ENCODE measurements around the gene BTBD8. TPM values are rescaled to one million over a fixed set of nuclear protein-coding genes. Genes with fewer than 3 reads are reported as not detected.
"Not testable (repeated sequence)": the region's sequence is repeated elsewhere in the genome, so short reads cannot be mapped to it uniquely, and the experiment has no call there.

BTBD8 gene
- 1 to 10 TPM; 1.4 to 3.9 (median 2.2) TPM for polyA plus RNA-seq (ENCODE audit: insufficient read length in 10 of 10)
- long read RNA-seq, donor 1: 0 reads
- long read RNA-seq, donor 2: 0 reads
- long read RNA-seq, donor 3: 0 reads
- long read RNA-seq, donor 4: 0 reads
- long read RNA-seq, donor 5: 0 reads
- long read RNA-seq, donor 6: 0 reads
- long read RNA-seq, donor 7: 0 reads
- long read RNA-seq, donor 8: 0 reads
- long read RNA-seq, donor 9: 0 reads

DNA sequence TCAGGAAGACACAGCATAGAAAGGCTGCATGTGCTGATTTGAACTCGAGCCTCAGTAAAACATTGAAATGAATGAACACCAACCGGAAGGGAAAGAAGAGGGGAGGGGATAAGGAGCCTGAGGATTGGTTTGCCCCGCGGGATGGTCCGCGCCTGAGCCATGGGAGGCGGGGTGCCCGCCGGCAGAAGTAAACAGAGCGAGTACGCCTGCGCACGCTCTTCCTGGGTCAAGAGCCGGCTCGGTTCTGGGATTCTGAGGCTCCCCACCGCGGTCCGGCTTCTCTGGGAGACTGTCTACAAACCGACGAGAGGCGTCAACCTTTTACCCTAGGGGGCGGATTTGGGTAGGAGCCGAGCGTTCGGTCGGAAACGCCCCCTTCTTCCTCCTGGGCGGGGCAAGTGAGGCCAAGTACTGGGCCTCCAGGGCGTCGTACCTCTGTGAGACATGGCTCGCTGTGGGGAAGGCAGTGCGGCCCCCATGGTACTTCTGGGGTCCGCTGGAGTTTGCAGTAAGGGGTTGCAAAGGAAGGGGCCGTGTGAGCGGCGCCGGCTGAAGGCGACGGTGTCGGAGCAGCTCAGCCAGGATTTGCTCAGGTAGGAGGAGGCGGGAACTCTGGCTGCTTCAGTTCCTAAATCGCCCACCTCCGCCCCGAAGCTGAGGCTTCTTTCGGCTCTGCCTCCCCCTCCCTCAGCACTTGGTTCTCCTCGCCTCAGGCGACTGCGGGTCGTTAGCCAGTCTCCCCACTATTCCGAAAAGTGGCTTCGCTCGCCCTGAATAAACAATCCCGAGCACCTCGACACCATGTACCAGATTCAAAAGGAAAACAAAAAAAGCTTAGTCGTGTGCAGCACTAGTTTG, at the start of gene BTBD8:
TSS of gene BTBD8 (plus strand) at position 218 of the 858 bp plus-strand sequence. CDS start at position 445, 227 bp downstream.
- DNase-seq: peak; percentile 54 to 89 (median 68)

DNA sequence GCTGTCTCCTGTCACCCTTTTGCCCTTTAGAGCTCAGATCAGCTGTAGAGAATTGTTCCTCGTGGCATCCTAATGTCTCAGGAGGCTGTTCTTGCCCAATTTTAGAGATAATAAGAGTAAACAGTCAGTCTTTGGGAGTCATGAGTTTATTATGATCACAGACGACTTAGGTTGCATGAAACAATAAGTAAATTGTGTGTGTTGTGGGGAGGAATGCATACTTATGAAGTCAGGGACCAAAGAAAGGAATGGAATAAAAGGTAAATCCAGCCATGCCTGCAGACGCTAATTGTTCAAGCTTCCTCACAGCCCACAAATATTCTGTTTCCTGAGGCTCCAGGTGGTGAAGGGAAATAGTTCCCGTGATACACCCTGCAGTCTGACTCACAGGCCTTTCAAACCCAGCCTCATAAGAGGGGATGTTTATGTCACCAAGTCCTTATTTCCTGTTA, 49.5 kb upstream of the BTBD8 start:
- DNase-seq: peak in 1 of 3 donors; percentile 7

DNA sequence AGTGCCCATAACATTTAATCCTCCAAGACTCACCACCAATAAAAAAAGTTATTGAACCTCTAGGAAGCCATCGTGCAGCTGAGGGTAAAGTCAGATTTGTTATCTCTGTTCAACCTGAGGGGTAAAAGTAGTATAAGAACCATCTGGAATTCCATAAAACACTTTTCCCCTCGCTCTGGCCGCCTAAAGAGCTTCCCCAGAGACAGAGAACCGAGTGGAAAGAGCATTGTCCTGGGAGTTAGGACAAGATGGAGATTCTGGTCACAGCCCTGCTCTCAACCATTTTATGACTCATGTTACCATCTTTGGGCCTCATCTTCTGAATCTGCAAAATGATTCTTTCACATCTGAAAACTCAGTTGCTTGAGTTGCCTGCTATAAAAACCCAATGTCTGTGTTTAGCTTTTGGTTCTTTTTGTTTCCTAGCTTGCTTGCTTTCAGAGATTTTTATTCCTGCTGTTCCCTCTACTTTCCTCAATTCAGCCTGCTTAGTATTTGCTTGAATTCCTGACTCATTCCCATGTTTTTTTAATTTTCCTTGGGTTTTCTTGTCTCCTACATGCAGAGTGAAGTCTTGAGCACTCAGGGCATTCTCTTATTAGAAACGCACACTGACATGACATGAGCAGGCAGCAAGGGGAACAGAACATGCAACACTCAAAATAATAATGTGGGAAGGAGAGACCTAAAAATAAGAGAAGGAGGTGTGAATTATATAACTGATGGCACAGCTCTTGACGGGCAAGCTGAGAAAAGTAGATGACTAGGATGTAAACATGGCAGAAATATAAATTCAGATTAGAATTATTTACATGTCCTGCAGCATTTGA, 48.6 kb upstream of the BTBD8 start:
- DNase-seq: no peak

DNA sequence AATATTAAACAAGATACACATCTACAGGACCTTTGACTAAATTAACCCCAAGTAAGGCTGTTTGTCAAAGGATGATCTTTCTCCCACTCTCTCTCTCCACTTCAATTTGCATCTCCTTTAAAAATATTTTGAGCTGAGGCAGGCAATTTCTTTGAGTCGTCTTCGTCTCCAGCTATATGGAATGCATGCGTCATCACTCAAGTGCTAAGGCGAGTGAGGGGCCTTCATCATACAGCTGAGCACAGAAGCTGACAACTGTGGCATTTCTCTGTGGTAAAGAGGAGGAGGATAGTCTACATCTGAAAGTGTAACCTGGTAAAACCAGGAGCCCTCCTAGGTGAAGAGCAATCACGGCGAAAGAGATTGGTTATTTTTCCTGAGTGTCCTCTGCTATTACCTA, 42.7 kb upstream of the BTBD8 start:
- peak in 1 of 3 donors; percentile 19 for DNase-seq

DNA sequence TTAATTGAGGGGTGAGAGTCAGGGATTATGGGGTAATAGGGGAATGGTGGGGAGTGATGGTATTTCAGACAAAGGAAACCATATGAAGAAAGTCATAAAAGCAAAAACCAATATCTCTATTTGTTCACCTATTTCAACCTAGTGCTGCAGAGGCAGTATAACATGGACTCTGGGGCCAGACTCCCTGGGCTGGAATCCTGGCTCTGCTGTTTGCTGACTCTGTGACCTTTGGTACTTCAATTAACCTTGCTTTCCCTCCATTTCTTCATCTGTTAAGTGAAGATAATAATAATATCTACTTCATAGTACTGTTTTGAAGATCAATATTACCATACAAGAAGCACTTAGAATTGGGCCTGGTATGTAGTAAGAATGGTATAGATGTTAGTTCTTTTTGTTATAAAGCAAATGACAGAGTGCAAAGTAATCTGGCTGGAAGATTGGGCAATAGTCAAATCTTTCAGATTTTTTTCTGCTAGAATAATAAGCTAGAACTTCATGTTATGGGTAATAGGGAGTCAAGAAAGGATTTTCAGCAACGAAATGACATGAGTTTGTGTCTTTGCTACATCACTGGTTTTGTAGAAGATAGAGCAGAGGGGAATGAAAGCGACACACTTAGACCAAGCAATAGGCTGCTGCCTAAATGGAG, 41.3 kb upstream of the BTBD8 start:
- DNase-seq: no peak

DNA sequence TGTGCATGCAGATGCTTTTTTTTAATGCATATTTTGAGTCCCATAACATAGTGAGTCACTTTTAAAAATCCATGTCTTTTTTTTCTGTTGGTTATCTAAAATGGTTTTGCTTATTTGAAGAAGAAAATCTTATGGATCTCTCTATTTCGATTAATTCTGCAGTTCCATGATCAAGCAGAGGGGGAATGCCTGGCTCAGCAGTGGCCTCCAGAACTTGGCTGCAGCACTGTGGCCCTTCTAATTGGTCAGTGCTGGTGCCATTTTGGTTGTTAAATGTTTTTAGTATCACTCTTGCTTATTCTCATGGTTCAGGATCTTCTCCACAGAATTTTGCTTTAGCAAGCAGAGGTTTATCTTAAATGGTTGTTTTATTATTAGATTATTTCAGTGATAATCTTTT, 39.2 kb upstream of the BTBD8 start:
- DNase-seq: no peak

GRCh38 chr1:92043621-92044020, 36.5 kb upstream of the BTBD8 start:
- no peak for DNase-seq

GRCh38 chr1:92045766-92046495, 34.2 kb upstream of the BTBD8 start:
- no peak for DNase-seq

- no peak for DNase-seq
Observed at GRCh38 chr1:92051948-92052347, 28.2 kb upstream of the BTBD8 start.

DNA sequence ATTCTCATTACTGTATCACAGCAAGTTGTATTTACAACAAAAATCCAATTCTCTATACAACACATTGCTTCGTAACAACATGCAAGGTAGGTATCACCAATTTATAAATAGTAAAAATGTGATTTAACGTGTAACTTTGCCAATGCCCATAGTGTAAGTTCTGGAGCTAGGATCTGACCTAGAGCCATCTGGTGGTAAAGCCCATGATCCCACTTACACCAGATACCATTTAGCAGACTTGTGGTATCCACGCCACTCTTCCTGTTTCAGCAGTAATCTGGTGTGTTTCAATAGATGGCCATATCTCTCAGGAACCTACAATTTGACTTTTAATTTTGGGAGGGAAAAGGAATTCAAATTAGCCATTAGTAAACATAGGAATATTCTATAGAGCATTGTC, 15.1 kb upstream of the BTBD8 start:
- DNase-seq: no peak

DNA sequence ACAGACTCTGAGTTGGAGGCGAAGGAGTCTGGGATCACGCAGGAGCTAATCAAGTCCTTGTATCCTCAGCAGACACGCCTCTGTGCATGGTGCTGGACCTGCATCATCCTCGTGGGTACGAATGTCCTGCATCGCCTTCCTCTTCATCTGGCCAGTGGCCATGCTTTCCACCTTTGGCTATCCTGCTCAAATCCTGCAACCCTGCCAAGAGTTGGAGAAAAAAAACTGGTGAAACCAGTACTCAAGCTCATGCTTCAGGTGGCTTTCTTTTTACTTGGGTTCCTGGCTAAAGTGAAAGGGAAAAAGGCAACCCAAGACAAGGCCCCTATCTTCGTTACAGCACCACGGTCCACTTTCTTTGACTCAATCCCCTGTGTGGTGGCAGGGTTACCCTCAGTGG, 13.8 kb upstream of the BTBD8 start:
- no peak for DNase-seq

- no peak for DNase-seq
Observed at GRCh38 chr1:92070892-92071291, 9.3 kb upstream of the BTBD8 start.

DNA sequence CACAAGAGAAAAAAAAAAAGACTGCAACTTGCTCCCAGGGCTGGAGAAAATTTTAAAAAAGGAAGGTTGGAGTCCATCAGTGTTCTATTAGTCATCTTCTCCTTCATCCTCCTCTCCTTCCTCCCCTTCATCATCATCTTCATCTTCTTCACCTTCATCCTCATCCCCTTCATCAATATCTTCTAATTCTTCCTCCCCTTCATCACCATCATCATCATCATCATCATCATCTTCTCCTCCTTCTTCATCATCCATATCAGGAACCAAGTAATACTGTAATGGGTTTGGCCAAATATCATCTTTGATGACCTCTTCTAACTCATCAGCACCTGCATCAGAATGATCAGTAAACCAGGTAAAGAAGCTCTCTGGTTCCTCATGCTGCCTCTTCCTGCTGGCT, 5.7 kb upstream of the BTBD8 start:
- DNase-seq: not testable (repeated sequence)

DNA sequence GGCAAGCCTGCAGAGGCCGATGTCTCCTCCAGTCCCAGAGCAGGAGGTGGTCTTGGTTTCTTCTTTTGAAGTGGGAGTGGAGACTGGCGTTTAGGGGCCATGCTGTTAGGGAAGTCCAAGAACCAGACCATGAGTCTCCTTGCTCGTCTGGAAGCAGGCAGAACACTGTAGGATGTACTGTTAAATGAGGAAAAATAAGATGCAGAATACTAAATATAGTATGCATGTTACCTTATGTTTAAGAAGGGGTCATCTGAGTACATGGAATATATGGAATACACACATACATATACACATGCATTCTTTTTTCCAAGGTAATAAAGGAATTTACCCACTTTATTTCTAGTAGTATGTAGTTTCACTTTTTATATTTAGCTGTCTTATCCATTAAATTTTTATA, 4.8 kb upstream of the BTBD8 start, which contains the start of gene SETSIP:
TSS of gene SETSIP (minus strand) at position 101 of the 400 bp plus-strand sequence. CDS start at position 101, 0 bp downstream.
- DNase-seq: no peak

DNA sequence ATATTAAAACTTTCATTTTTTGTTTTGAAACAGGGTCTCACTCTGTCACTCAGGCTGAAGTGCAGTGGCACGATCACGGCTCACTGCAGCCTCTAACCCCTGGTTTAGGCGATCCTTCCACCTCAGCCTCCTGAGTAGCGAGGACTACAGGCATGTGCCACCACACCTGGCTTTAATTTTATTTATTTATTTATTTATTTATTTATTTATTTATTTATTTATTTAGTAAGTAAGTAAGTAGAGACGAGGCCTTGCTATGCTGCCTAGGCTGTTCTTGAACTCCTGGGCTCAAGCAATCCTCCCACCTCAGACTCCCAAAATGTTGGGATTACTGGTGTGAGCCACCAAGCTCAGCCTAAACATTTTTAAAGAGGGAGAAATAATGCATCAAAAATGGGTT, 3.8 kb upstream of the BTBD8 start:
- no peak for DNase-seq

- not testable (repeated sequence) for DNase-seq
Observed at GRCh38 chr1:92078077-92078476, 2.1 kb upstream of the BTBD8 start.

DNA sequence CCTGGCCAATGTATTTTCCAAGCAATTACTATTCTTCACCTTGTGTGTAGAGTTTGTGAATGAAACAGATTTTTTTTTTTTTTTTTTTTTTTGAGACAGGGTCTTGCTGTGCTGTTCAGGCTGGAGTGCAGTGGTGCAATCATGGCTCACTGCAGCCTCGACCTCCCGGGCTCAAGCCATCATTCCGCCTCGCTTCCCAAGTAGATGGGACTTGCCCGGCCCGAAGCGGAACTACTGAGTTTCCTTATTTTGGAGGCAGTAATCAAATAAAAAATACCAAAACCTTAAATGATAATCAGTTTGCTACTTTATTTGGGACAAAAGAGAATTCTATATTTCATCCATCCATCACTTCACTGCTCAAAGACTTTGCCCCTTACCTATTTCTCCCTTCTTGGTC, 704 bp upstream of the BTBD8 start:
- no peak for DNase-seq

- DNase-seq: no peak
Observed at GRCh38 chr1:92081031-92081430, 886 bp downstream of the BTBD8 start.

DNA sequence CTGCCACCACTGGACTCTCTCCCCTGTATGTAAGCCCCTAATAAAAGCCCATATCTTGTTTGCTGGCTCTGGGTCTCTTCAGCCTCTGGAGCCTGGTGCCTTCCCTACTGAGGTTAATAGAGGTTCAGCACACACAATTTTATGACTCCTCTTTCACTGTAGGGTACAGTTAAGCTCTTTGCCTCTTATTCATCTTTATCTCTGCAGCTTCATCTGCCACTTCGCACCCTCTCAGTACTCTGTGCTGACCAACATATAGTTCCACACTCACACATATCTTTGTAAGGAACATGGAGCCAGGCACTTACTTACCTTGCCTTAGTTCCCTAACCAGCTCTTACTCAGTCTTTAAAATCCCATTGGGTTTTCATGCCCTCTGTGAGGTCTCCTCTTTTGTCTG, 4.5 kb downstream of the BTBD8 start:
- no peak for DNase-seq

DNA sequence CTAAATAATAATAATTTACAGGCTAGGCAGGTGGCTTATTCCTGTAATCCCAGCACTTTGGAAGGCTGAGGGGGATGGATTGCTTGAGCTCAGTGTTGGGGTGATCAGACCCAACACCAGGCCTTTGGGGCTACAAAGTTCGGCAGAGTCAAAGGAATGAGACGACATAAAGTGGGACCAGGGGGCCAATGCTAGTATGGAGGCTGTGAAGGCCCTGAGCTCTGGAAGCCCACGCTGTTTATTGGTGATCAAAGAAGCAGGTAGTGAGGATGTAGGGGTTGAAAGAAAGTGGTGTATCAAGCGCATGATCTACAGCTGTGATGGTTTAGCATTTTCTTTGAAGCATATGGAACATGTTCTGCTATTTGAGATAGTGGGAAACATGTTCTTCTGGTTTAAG, 5.6 kb downstream of the BTBD8 start:
- DNase-seq: no peak

DNA sequence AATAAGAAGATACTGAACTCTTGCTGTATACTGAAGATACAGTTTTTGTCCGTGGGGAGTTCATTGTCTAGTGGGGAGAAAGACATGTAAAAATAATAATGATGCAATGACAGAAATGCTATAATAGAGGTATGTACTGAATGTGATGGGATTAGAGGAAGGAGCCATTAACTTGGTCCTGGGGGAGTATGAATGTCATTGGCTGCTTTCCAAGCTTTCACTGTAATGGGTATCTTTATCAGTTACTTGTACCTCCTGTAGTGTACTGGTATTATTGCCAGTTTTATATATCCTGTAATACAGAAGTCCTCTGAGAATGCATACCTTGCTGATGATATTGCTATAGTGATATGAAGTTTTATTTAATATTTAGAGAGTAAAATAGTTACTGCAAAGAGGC, 7.4 kb downstream of the BTBD8 start:
- no peak for DNase-seq

Measured in muscle of back (tissue), 13 donors.